K562 (cell line): ENCODE measurements around the gene MYRIP. TPM values are rescaled to one million over a fixed set of nuclear protein-coding genes. Genes with fewer than 3 reads are reported as not detected.
A peak's percentile ranks its signal among the peaks of the same experiment; 100 is the strongest.

ENCODE experiments used
- CBX3 ChIP-seq, 2 experiments: IDR thresholded peaks; 1 replicate in 1 of 2; 2 replicates in 1 of 2; pipeline ENCODE4 v1.6.1; 2012; ENCODE audit warnings: inconsistent platforms in 2 of 2, low read length in 2 of 2, borderline replicate concordance in 1 of 2, control low read depth in 1 of 2
- COPS2 ChIP-seq: fragments of 450-650 bp; conservative IDR thresholded peaks from 2 replicates; pipeline ENCODE4 v1.6.1; 2016; ENCODE audit warnings: mild to moderate bottlenecking, moderate library complexity
- E2F8 ChIP-seq: fragments of 450-650 bp; IDR thresholded peaks from 2 replicates; pipeline ENCODE4 v1.7.1; 2018; ENCODE audit warnings: mild to moderate bottlenecking, low read depth; ENCODE audit not compliant: partially characterized antibody
- FOXP1 ChIP-seq: sonication (generic); formaldehyde crosslinking; IDR thresholded peaks from 2 replicates; pipeline ENCODE4 v1.8.0; 2022; ENCODE audit warnings: mild to moderate bottlenecking, missing genetic modification reagents
- HDAC8 ChIP-seq: fragments of 450-650 bp; IDR thresholded peaks from 2 replicates; pipeline ENCODE4 v1.6.1; 2016; ENCODE audit warnings: mild to moderate bottlenecking, missing genetic modification characterization, moderate library complexity, missing compliant biosample characterization
- HINFP ChIP-seq: fragments of 450-650 bp; conservative IDR thresholded peaks from 2 replicates; pipeline ENCODE4 v1.6.1; 2016; ENCODE audit warnings: missing genetic modification characterization, low read depth, mild to moderate bottlenecking, control low read depth, missing compliant biosample characterization
- HSF4 ChIP-seq: fragments of 250-450 bp; sonication (Bioruptor Pico); IDR thresholded peaks from 2 replicates; pipeline ENCODE4 v2.1.2; 2022; ENCODE audit warnings: mild to moderate bottlenecking, moderate library complexity, borderline replicate concordance
- KLF6 ChIP-seq: fragments of 250-450 bp; sonication (Bioruptor Pico); IDR thresholded peaks from 2 replicates; pipeline ENCODE4 v1.4.0; 2020; ENCODE audit warnings: mild to moderate bottlenecking, moderate library complexity, borderline replicate concordance
- LARP7 ChIP-seq: fragments of 450-650 bp; IDR thresholded peaks from 2 replicates; pipeline ENCODE4 v1.6.1; 2016
- NCOA1 ChIP-seq: fragments of 450-650 bp; IDR thresholded peaks from 2 replicates; pipeline ENCODE4 v1.6.1; 2016; ENCODE audit warnings: low read depth
- NEUROD1 ChIP-seq: fragments of 150-350 bp; IDR thresholded peaks from 2 replicates; pipeline ENCODE4 v1.6.1; 2014; ENCODE audit warnings: borderline replicate concordance, low read length, low read depth; ENCODE audit not compliant: partially characterized antibody
- NFE2 ChIP-seq: IDR thresholded peaks from 2 replicates; pipeline ENCODE4 v1.6.1; 2014; ENCODE audit warnings: antibody characterized with exemption, low read depth
- PTBP1 ChIP-seq: fragments of 200-400 bp; formaldehyde crosslinking; IDR thresholded peaks from 2 replicates; pipeline ENCODE4 v1.6.1; 2017; ENCODE audit warnings: low read depth, low read length
- SFPQ ChIP-seq: fragments of 200-400 bp; formaldehyde crosslinking; IDR thresholded peaks from 2 replicates; pipeline ENCODE4 v1.6.1; 2017; ENCODE audit warnings: mild to moderate bottlenecking, low read depth, low read length, moderate library complexity
- SMC3 ChIP-seq: conservative IDR thresholded peaks from 2 replicates; pipeline ENCODE4 v1.6.1; 2011; ENCODE audit warnings: low read depth, low read length, improper control_type of control experiment; ENCODE audit not compliant: insufficient read depth
- TBL1XR1 ChIP-seq, 2 experiments: IDR thresholded peaks; 2 replicates each; pipeline ENCODE4 v1.6.1; 2012; ENCODE audit warnings: improper control_type of control experiment in 2 of 2, low read length in 2 of 2, mild to moderate bottlenecking in 1 of 2
- TRIM25 ChIP-seq: fragments of 450-650 bp; IDR thresholded peaks from 2 replicates; pipeline ENCODE4 v1.7.0; 2016; ENCODE audit warnings: borderline replicate concordance
- ZFP30 ChIP-seq: fragments of 250-450 bp; sonication (Bioruptor Pico); IDR thresholded peaks from 2 replicates; pipeline ENCODE4 v1.8.0; 2022; ENCODE audit warnings: moderate library complexity, mild to moderate bottlenecking, inconsistent platforms, borderline replicate concordance
- ZNF197 ChIP-seq: fragments of 200-800 bp; sonication (Bioruptor generic); IDR thresholded peaks from 2 replicates; pipeline ENCODE4 v1.6.1; 2016; ENCODE audit warnings: low read depth, missing genetic modification characterization, missing compliant biosample characterization
- ZNF75A ChIP-seq: fragments of 450-650 bp; formaldehyde crosslinking; IDR thresholded peaks from 2 replicates; pipeline ENCODE4 v1.4.0; 2020; ENCODE audit warnings: mild to moderate bottlenecking
- polyA plus RNA-seq, 8 experiments: library from polyadenylated mRNA; depleted of rRNA in 4 of 8; stranded (reverse) in 5 of 8; unstranded in 3 of 8; fragments of >200 nt; fragmentation: Nextera tagmentation in 2 of 8; fragmentation: Illumina TruSeq in 1 of 8; extraction: Ambion mirVana in 2 of 8; extraction: Trizol in 1 of 8; gene quantifications; 2 replicates each; pipeline versions ENCODE4 v1.2.1 to v1.2.3, GENCODE V29; 2011 to 2014; ENCODE audit warnings: inconsistent platforms in 1 of 8, missing spikeins in 1 of 8
- total RNA-seq, 7 experiments: library from RNA; depleted of rRNA in 6 of 7; stranded (reverse); fragments of >200 nt in 6 of 7; fragmentation: Illumina TruSeq in 2 of 7; extraction: Trizol in 2 of 7; gene quantifications; 2 replicates each; pipeline versions ENCODE4 v1.2.1 to v1.2.3, GENCODE V29; 2011 to 2021; ENCODE audit warnings: low replicate concordance in 1 of 7

MYRIP gene
- total and polyA plus RNA-seq, 9 of the 15 experiments (the other 6 are each of a cell fraction or from before 2014, with no cell fraction given): 0.03 to 0.12 TPM; not detected in 7

GRCh38 chr3:40299721-40300335, 490.4 kb downstream of the MYRIP start (continued):
- TF ChIP-seq HINFP: no peak; the same call in 1 of the 2 replicates
- no peak for TF ChIP-seq ZNF75A
- TF ChIP-seq PTBP1: no peak
- TF ChIP-seq LARP7: no peak
- TF ChIP-seq ZNF197 (CRISPR knock-in tag): peak; percentile 96
- no peak for TF ChIP-seq COPS2
- peak; percentile 58; the same call in 1 of the 2 replicates for TF ChIP-seq TRIM25
- peak; percentile 29; the same call in 1 of the 2 replicates for TF ChIP-seq NCOA1
- TF ChIP-seq NFE2: peak; percentile 100
- peak; percentile 31; the same call in 1 of the 2 replicates for TF ChIP-seq KLF6 (CRISPR knock-in tag)
- TF ChIP-seq CBX3 (IDR thresholded peaks at IDR 0.05; ENCODE audit: borderline replicate concordance in 1 of 2, low read length in 2 of 2): peak in 1 of 2 experiments; percentile 81; a peak in 2 of 3 replicates
- no peak for TF ChIP-seq NEUROD1
- no peak for TF ChIP-seq HDAC8 (tag)
- peak in 1 of 2 experiments; percentile 34; a peak in 1 of 4 replicates for TF ChIP-seq TBL1XR1 (IDR thresholded peaks at IDR 0.05; ENCODE audit: low read length in 2 of 2)
- TF ChIP-seq SFPQ: no peak
- no peak; the same call in 1 of the 2 replicates for TF ChIP-seq HSF4 (CRISPR knock-in tag)
- no peak for TF ChIP-seq SMC3
- TF ChIP-seq ZFP30 (CRISPR knock-in tag): 0 out of 2 replicates have a peak, but pooled peaks have one; percentile 38
- no peak for TF ChIP-seq E2F8
- no peak for TF ChIP-seq FOXP1 (CRISPR knock-in tag)
